A204.1 (cell line): ENCODE measurements around the gene PDXDC1.
"Not testable (repeated sequence)": the region's sequence is repeated elsewhere in the genome, so short reads cannot be mapped to it uniquely, and the experiment has no call there.

Experiments used
- FAIRE-seq: peaks from 2 replicates; lab custom pipeline; 2012; peaks lifted over from hg19 to GRCh38; lab: Jason Lieb, UNC

Gene PDXDC1

GRCh38 chr16:15163055-15163454 is 188.2 kb downstream of the PDXDC1 start:
- not testable (repeated sequence) for FAIRE-seq

- FAIRE-seq: not testable (repeated sequence)
Measured at GRCh38 chr16:15166177-15166576, 191.4 kb downstream of the PDXDC1 start.

GRCh38 chr16:15168303-15168702 is 193.5 kb downstream of the PDXDC1 start:
- FAIRE-seq: not testable (repeated sequence)

DNA sequence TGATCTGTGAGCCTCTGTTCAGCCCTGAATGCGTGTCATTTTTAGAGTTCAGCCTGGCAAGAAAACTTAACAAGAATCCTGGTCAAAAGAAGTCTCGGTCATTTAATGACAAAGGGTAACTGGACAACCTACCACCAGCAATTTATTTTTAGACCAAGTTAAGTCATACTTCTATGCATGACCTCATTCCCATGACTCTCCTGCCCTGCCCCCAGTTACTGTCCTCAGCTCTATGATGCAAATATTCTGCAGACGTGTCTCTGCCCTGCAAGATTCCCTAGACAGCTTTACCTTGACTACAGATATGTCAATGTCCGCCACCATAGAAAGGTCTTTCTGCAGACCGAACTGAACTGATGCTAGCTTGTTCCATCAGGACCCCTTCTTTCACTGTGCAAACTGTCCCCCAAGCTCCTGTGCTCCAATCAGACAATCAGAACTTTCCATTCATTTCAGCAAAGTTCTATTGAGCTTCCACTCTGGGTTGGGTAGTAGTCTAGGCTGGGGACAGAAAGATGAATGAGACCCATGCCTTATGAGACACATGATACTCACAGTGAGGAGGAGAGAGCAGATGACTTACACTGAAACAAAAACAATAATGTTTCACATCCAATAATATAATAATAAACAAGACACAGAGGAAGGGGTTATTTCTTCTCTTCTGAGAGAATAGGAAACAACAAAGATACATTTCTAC is 194.3 kb downstream of the PDXDC1 start:
- FAIRE-seq: not testable (repeated sequence)

DNA sequence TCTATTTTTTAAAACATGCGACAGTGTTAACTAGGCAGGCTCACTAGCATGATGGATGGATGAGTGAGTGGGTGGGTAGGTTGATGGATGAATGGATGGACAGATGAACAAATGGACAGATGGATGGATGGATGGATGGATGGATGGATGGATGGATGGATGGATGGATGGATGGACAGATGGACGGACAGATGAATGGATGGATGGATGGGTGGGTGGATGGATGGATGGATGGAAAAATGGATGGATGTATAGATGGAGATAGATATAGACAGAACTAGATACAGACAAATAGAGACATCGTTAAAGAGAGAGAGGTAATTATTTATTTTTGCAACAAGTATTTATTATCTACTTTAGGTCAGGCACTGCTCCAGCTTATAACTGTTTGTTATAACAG is 205.1 kb downstream of the PDXDC1 start:
- not testable (repeated sequence) for FAIRE-seq

DNA sequence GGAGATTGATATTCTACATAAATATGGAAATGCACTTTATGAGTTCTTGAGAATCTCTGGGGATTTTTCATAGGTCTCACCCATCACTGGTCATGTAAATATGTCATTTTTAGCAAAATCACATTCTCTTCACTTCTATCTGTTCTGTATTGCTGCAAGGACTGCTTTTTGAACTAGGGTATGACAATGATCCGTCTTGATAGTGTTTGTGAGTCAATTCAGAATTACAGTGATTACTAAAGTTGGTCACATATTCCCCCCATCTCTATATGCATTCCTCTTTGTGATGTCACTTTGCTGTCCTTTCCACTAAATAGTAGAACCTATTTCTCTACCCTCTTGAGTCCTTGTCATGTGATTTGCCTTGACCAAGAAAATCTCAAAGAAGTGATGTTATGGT is 206.1 kb downstream of the PDXDC1 start:
- FAIRE-seq: not testable (repeated sequence)

GRCh38 chr16:15184000-15184399 is 209.2 kb downstream of the PDXDC1 start:
- not testable (repeated sequence) for FAIRE-seq
